Esophagus squamous epithelium (tissue), 4 donors: ENCODE data around the gene RREB1.

Experiments
- CTCF ChIP-seq, 6 experiments: fragments of 450-650 bp in 4 of 6; fragments of 200-600 bp in 2 of 6; sonication (generic) in 2 of 6; IDR thresholded peaks; one replicate each; pipeline ENCODE4 v1.5.1; 2016 to 2019; ENCODE audit warnings: antibody characterized with exemption in 6 of 6, mild to moderate bottlenecking in 4 of 6, moderate library complexity in 4 of 6
- POLR2A ChIP-seq, 4 donors: fragments of 450-650 bp; IDR thresholded peaks; one replicate each; pipeline ENCODE4 v1.6.1; 2017; ENCODE audit warnings: antibody characterized with exemption in 4 of 4, mild to moderate bottlenecking in 4 of 4, moderate library complexity in 3 of 4

- TF ChIP-seq CTCF (IDR thresholded peaks at IDR 0.05) (no peak), POLR2A (IDR thresholded peaks at IDR 0.05) (no peak)
These were observed 63.4 kb downstream of the RREB1 start for GRCh38 chr6:7171119-7171518.
